GM12878 (cell line): ENCODE measurements around the gene MOB2. TPM values are rescaled to one million over a fixed set of nuclear protein-coding genes. Genes with fewer than 3 reads are reported as not detected.

Experiments used
- ATAC-seq: fragments of 200-7000 bp; cut with Tn5 transposase; 3 replicates; pipeline ENCODE4 v1.9.1; 2020; ENCODE audit warnings: mild to moderate bottlenecking, moderate library complexity
- BruUV-seq: library from RNA; stranded (reverse); fragments of 400-500 nt; replicated peaks from 2 replicates; lab custom pipeline; 2021; lab: Mats Ljungman, UMichigan
- CTCF ChIA-PET: fragments of 300-600 bp; sonication (Branson Sonifier 250); formaldehyde crosslinking; extraction: SDS; loops from one replicate; lab custom pipeline; 2021; ENCODE audit warnings: inconsistent platforms; lab: Yijun Ruan, JAX
- POLR2A ChIA-PET: fragments of 350-600 bp; formaldehyde crosslinking; extraction: SDS; loops from one replicate; lab custom pipeline; 2021; ENCODE audit warnings: inconsistent platforms; lab: Charles Lee
- RAD21 ChIA-PET: fragments of 300-600 bp; sonication (Branson Sonifier 250); formaldehyde crosslinking; loops from one replicate; lab custom pipeline; 2023; ENCODE audit warnings: antibody characterized with exemption; ENCODE audit not compliant: unreplicated experiment; lab: Charles Lee
- SMC1A ChIA-PET: fragments of 300-600 bp; sonication (Branson Sonifier 250); formaldehyde crosslinking; loops from one replicate; lab custom pipeline; 2023; ENCODE audit not compliant: unreplicated experiment, uncharacterized antibody; lab: Charles Lee
- DNase-seq: peaks from one replicate; pipeline ENCODE4 v3.0.0-alpha.2; 2011; ENCODE audit warnings: low read depth, low spot score
- FAIRE-seq: peaks from 3 replicates; lab custom pipeline; 2011; peaks lifted over from hg19 to GRCh38; lab: Jason Lieb, UNC
- H2AFZ ChIP-seq: 2 replicates; pipeline ENCODE4 v1.6.0; 2011; ENCODE audit warnings: low read depth, low read length, control low read depth; ENCODE audit not compliant: control insufficient read depth
- H3K27ac ChIP-seq: 2 replicates; pipeline ENCODE4 v1.5.1; 2011; ENCODE audit warnings: control low read depth; ENCODE audit not compliant: control insufficient read depth, insufficient read depth
- H3K27me3 ChIP-seq, 2 experiments: replicated peaks in 1 of 2; 2 replicates each; pipeline versions ENCODE4 v1.6.0 to v1.6.1; 2011; ENCODE audit warnings: low read length in 1 of 2; ENCODE audit not compliant: control insufficient read depth in 2 of 2, insufficient read depth in 2 of 2
- H3K36me3 ChIP-seq, 2 experiments: 2 replicates each; pipeline ENCODE4 v1.5.1; 2011; ENCODE audit warnings: low read length in 1 of 2; ENCODE audit not compliant: control insufficient read depth in 2 of 2, insufficient read depth in 2 of 2
- H3K4me1 ChIP-seq: 2 replicates; pipeline ENCODE4 v1.6.1; 2011; ENCODE audit warnings: mild to moderate bottlenecking, low read length, moderate library complexity, mixed read lengths; ENCODE audit not compliant: control insufficient read depth, insufficient read depth
- H3K4me2 ChIP-seq: 2 replicates; pipeline ENCODE4 v1.6.0; 2011; ENCODE audit warnings: control low read depth; ENCODE audit not compliant: control insufficient read depth, insufficient read depth
- H3K4me3 ChIP-seq: fragments of 200-600 bp; sonication (generic); 2 replicates; pipeline ENCODE4 v1.5.1; 2016
- H3K79me2 ChIP-seq: 2 replicates; pipeline ENCODE4 v1.6.0; 2011; ENCODE audit warnings: low read length; ENCODE audit not compliant: control insufficient read depth, insufficient read depth
- H3K9ac ChIP-seq: 2 replicates; pipeline ENCODE4 v1.8.0; 2011; ENCODE audit warnings: low read length, control low read depth, mixed read lengths; ENCODE audit not compliant: control insufficient read depth, insufficient read depth
- H3K9me3 ChIP-seq: replicated peaks from 3 replicates; pipeline ENCODE4 v1.5.1; 2011; ENCODE audit warnings: mild to moderate bottlenecking, low read length; ENCODE audit not compliant: control insufficient read depth, insufficient read depth
- H4K20me1 ChIP-seq: 2 replicates; pipeline ENCODE4 v1.6.0; 2011; ENCODE audit not compliant: control insufficient read depth, insufficient read depth
- E4F1 ChIP-seq: fragments of 450-650 bp; IDR thresholded peaks from 2 replicates; pipeline ENCODE4 v1.6.1; 2018; ENCODE audit warnings: borderline replicate concordance, mild to moderate bottlenecking; ENCODE audit not compliant: partially characterized antibody
- FOS ChIP-seq: IDR thresholded peaks from 3 replicates; pipeline ENCODE4 v1.6.1; 2011; ENCODE audit warnings: borderline replicate concordance; ENCODE audit not compliant: insufficient read length; ENCODE audit errors: extremely low read depth
- GATAD2B ChIP-seq: fragments of 450-650 bp; conservative IDR thresholded peaks from 2 replicates; pipeline ENCODE4 v1.6.1; 2017; ENCODE audit warnings: low read depth, mild to moderate bottlenecking, moderate library complexity
- IKZF2 ChIP-seq, 2 experiments: fragments of 450-650 bp; IDR thresholded peaks; 2 replicates each; pipeline ENCODE4 v1.6.1; 2017; ENCODE audit warnings: mild to moderate bottlenecking in 2 of 2, moderate library complexity in 2 of 2
- IRF5 ChIP-seq: fragments of 450-650 bp; IDR thresholded peaks from 2 replicates; pipeline ENCODE4 v1.6.1; 2017; ENCODE audit warnings: borderline replicate concordance
- JUND ChIP-seq: IDR thresholded peaks from 2 replicates; pipeline ENCODE4 v1.6.1; 2012; ENCODE audit warnings: low read depth, mild to moderate bottlenecking, low read length, improper control_type of control experiment, moderate library complexity
- KLF5 ChIP-seq: fragments of 450-650 bp; IDR thresholded peaks from 2 replicates; pipeline ENCODE4 v1.6.1; 2014; ENCODE audit warnings: mild to moderate bottlenecking; ENCODE audit not compliant: partially characterized antibody
- MTA2 ChIP-seq: fragments of 450-650 bp; IDR thresholded peaks from 2 replicates; pipeline ENCODE4 v1.6.1; 2016; ENCODE audit warnings: low read depth, mild to moderate bottlenecking, moderate library complexity
- NBN ChIP-seq: fragments of 450-650 bp; IDR thresholded peaks from 2 replicates; pipeline ENCODE4 v1.6.1; 2016
- NFYA ChIP-seq: IDR thresholded peaks from 2 replicates; pipeline ENCODE4 v1.6.1; 2011; ENCODE audit warnings: low read depth, mild to moderate bottlenecking, low read length, improper control_type of control experiment, borderline replicate concordance
- NR2C1 ChIP-seq: fragments of 450-650 bp; IDR thresholded peaks from 2 replicates; pipeline ENCODE4 v1.6.1; 2017; ENCODE audit warnings: antibody characterized with exemption, mild to moderate bottlenecking, moderate library complexity
- NRF1 ChIP-seq: conservative IDR thresholded peaks from 2 replicates; pipeline ENCODE4 v1.6.1; 2011; ENCODE audit warnings: mild to moderate bottlenecking, low read depth, low read length, improper control_type of control experiment
- RELB ChIP-seq: fragments of 450-650 bp; IDR thresholded peaks from 2 replicates; pipeline ENCODE4 v1.6.1; 2017; ENCODE audit warnings: low read depth, mild to moderate bottlenecking, moderate library complexity
- STAT1 ChIP-seq: fragments of 450-650 bp; conservative IDR thresholded peaks from 2 replicates; pipeline ENCODE4 v1.6.1; 2014; ENCODE audit warnings: antibody characterized with exemption, mild to moderate bottlenecking
- YY1 ChIP-seq: IDR thresholded peaks from 2 replicates; pipeline ENCODE4 v1.6.1; 2011; ENCODE audit warnings: low read depth, mild to moderate bottlenecking, low read length
- ZBTB33 ChIP-seq: fragments of 450-650 bp; IDR thresholded peaks from 2 replicates; pipeline ENCODE4 v1.6.1; 2017; ENCODE audit warnings: mild to moderate bottlenecking
- WGBS: methylation state at CpG from one replicate; pipeline ENCODE4 v1.1.6; 2016; ENCODE audit warnings: low lambda C conversion rate; ENCODE audit not compliant: insufficient replicate concordance, insufficient coverage; ENCODE audit errors: missing lambda C conversion rate; 5-methylcytosine and 5-hydroxymethylcytosine counted together
- in situ Hi-C: fragments of 300-500 bp; cut with MboI; formaldehyde crosslinking; loops from 9 replicates; pipeline ENCODE4 v1.14.3; 2018; ENCODE audit warnings: mixed read lengths
- intact Hi-C: fragments of 100-400 bp; cut with micrococcal nuclease; formaldehyde crosslinking; loops from one replicate; pipeline ENCODE4 v1.14.2; 2022; ENCODE audit not compliant: unreplicated experiment
- polyA plus RNA-seq, 11 experiments: library from polyadenylated mRNA; depleted of rRNA in 4 of 11; unstranded in 6 of 11; stranded (reverse) in 5 of 11; fragments of >200 nt; fragmentation: Nextera tagmentation in 4 of 11; fragmentation: Illumina TruSeq in 1 of 11; extraction: Ambion mirVana in 4 of 11; extraction: Trizol in 1 of 11; gene quantifications; 1 replicate in 1 of 11; 2 replicates in 10 of 11; pipeline versions ENCODE4 v1.2.1 to v1.2.3, GENCODE V29; 2011 to 2016; ENCODE audit warnings: inconsistent platforms in 2 of 11, missing spikeins in 2 of 11, low read depth in 1 of 11
- total RNA-seq, 4 experiments: library from RNA; depleted of rRNA in 3 of 4; stranded (reverse); fragments of >200 nt in 3 of 4; fragmentation: Illumina TruSeq in 1 of 4; extraction: Trizol in 1 of 4; gene quantifications; 2 replicates each; pipeline versions ENCODE4 v1.2.1 to v1.2.3, GENCODE V29; 2013 to 2021

MOB2 gene
- total and polyA plus RNA-seq, 10 of the 15 experiments (the other 5 are each of a cell fraction or from before 2014, with no cell fraction given) = 0.10 to 34.6 (median 15.5) TPM

- no peak for ATAC-seq
- Histone ChIP-seq H3K4me2 (no peak overlapping the region), H3K27ac (no peak overlapping the region), H3K36me3 (peaks cover 0 to 3% of the 10 kb centered on the region in 2 experiments; a peak in 2 of 4 replicates), H2AFZ (no peak overlapping the region), H3K9me3 (no peaks in the 10 kb centered on the region), H3K4me3 (no peak overlapping the region), H3K9ac (no peak overlapping the region), H4K20me1 (no peaks in the 10 kb centered on the region), H3K4me1 (no peaks in the 10 kb centered on the region), H3K79me2 (no peaks in the 10 kb centered on the region), H3K27me3 (no peaks in the 10 kb centered on the region)
- ChIA-PET CTCF (no interaction called here), RAD21 (no interaction called here), POLR2A (no interaction called here), SMC1A (no interaction called here)
- in situ Hi-C loops (no loop called here), intact Hi-C loops (no loop called here)
- no TSS peak for BruUV-seq
- 97% methylated on average over 36 of the region's 40 CpGs for WGBS
- no peak for DNase-seq
- FAIRE-seq = no peak
- TF ChIP-seq NRF1 (no peak), KLF5 (no peak), FOS (no peak), NFYA (no peak), RELB (no peak), JUND (no peak), NR2C1 (no peak), YY1 (no peak), IRF5 (no peak), MTA2 (no peak), GATAD2B (no peak), E4F1 (no peak), STAT1 (no peak), ZBTB33 (no peak), NBN (no peak), IKZF2 (IDR thresholded peaks at IDR 0.05) (no peak)
Measured at GRCh38 chr11:1470681-1471611, 15.6 kb downstream of the MOB2 start.
